Measurements from ENCODE around the gene CAGE1.
"Not testable (repeated sequence)": the region's sequence is repeated elsewhere in the genome, so short reads cannot be mapped to it uniquely, and the experiment has no call there.

Gene CAGE1

GRCh38 chr6:7406743-7407142 lies 17.2 kb upstream of the CAGE1 start:
- DNase-seq: no peak

- no peak for DNase-seq
Measured at GRCh38 chr6:7404546-7404945, 15.0 kb upstream of the CAGE1 start.

GRCh38 chr6:7402716-7403115 lies 13.2 kb upstream of the CAGE1 start:
- DNase-seq: no peak

GRCh38 chr6:7401075-7401474 lies 11.5 kb upstream of the CAGE1 start:
- no peak for DNase-seq

GRCh38 chr6:7392402-7392801 lies 2.9 kb upstream of the CAGE1 start:
- no peak for DNase-seq

- no peak for DNase-seq
Measured at GRCh38 chr6:7391151-7391550, 1.6 kb upstream of the CAGE1 start.

- no peak for DNase-seq
Measured at GRCh38 chr6:7390226-7390878, 810 bp upstream of the CAGE1 start.

GRCh38 chr6:7389162-7389450 lies 436 bp downstream of the CAGE1 start:
- DNase-seq: no peak

- DNase-seq: no peak
Measured at GRCh38 chr6:7381092-7381491, 8.4 kb downstream of the CAGE1 start.

- no peak for DNase-seq
Measured at GRCh38 chr6:7378740-7379139, 10.8 kb downstream of the CAGE1 start.

- no peak for DNase-seq
Measured at GRCh38 chr6:7377961-7378360, 11.6 kb downstream of the CAGE1 start.

GRCh38 chr6:7373739-7374138 lies 15.8 kb downstream of the CAGE1 start:
- no peak for DNase-seq

GRCh38 chr6:7367408-7367807 lies 22.1 kb downstream of the CAGE1 start:
- DNase-seq: no peak

GRCh38 chr6:7351916-7352315 lies 37.6 kb downstream of the CAGE1 start:
- DNase-seq: not testable (repeated sequence)

- DNase-seq: not testable (repeated sequence)
Measured at GRCh38 chr6:7350591-7350990, 39.0 kb downstream of the CAGE1 start.

GRCh38 chr6:7347551-7347997 lies 42.0 kb downstream of the CAGE1 start:
- DNase-seq: not testable (repeated sequence)

- DNase-seq: not testable (repeated sequence)
Measured at GRCh38 chr6:7344773-7345450, 44.6 kb downstream of the CAGE1 start.

GRCh38 chr6:7343546-7344475 lies 45.7 kb downstream of the CAGE1 start:
- no peak for DNase-seq

- DNase-seq: no peak
Measured at GRCh38 chr6:7341989-7342742, 47.4 kb downstream of the CAGE1 start.

GRCh38 chr6:7341271-7341670 lies 48.3 kb downstream of the CAGE1 start:
- DNase-seq: no peak

- DNase-seq: not testable (repeated sequence)
Measured at GRCh38 chr6:7339007-7339732, 50.4 kb downstream of the CAGE1 start.

- no peak for DNase-seq
Measured at GRCh38 chr6:7338031-7338430, 51.5 kb downstream of the CAGE1 start.

All from activated CD8-positive, alpha-beta memory T cell treated with anti-CD3 and anti-CD28 coated beads, Interleukin-2, amount 50 U/mL, for 48 hours (primary cell).